Left renal cortex interstitium (tissue), 4 donors: ENCODE data around the gene LRRC38. TPM values are rescaled to one million over a fixed set of nuclear protein-coding genes. Genes with fewer than 3 reads are reported as not detected.

ENCODE experiments used
- DNase-seq, 4 donors: peaks; one replicate each; pipeline ENCODE4 v3.0.0-alpha.2; 2013; ENCODE audit warnings: low read depth in 4 of 4, low spot score in 2 of 4, missing footprints in 1 of 4
- polyA plus RNA-seq, 4 donors: library from polyadenylated mRNA; unstranded; fragments of 120-200 nt; gene quantifications; one replicate each; pipeline ENCODE4 v1.2.1, GENCODE V29; 2013; ENCODE audit not compliant: insufficient read length in 4 of 4

Gene LRRC38
- polyA plus RNA-seq, 4 donors, result 0.25 TPM; not detected in 3

DNA sequence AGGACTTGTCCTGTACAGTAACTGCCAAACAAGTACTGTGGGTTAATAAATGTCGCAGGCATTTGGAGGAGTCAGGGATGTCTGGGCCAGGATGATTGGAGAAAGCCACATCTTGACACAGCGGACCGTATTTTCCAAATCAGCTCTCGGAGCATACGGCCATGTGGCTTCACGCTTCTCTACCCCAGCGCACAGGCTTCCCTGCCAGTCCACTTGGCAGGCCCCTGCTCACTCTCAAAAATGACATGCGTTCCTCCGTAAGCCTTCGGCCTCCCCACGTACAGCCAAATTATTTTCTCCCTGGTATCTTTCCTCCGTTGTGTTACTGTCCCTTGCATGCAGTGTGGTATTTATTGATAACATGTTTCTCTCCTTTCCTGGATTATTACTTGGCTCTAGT, 7.2 kb upstream of the LRRC38 start:
- no peak for DNase-seq

DNA sequence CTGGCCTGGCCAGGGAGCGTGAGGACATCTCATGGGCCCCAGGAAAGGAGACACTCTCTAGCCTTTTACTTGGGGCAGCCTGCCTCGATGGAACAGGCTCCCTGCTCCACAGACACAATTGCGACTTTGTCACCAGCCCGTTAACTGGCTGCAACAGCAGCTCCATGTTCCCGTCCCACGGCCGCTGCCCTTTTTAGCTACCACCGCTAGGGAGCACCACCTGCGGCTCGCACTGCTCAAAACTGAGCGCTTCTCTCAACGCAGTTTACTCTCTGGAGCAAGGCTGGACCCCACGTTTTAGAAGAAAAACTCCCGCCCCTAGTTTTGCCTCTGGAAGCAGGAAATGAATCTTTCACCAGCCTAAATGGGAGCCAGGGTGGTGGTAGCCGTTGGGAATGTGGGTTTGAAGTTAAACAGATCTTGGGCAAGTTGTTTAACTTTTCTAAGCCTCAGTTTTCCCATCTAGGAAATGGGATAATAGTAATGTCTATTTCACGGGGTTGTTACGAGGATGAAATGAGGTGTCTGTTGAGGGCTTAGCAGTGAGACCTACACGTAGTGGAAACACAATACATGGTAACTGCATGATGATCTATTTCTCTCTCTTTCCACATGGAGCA, 3.5 kb upstream of the LRRC38 start:
- DNase-seq, result no peak

DNA sequence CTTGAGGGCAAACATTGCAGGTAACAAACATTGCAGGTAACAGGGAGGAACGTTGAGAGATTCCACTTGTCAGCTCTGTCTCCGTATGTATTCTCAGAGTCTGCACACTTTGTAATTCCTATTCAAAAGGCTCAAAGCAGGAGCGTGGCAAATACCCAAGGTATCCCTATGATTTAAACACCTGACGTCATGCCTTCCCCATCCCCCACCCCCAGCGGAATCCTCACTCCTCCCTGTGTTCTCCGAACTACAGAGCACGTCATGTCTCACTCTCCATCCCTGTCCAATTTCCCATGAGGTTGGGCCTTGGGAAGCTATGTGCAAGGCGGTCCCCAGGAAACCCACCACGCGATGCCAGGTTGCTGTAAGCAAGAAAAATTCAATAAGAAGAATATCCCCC, 2.8 kb upstream of the LRRC38 start:
- no peak for DNase-seq

DNA sequence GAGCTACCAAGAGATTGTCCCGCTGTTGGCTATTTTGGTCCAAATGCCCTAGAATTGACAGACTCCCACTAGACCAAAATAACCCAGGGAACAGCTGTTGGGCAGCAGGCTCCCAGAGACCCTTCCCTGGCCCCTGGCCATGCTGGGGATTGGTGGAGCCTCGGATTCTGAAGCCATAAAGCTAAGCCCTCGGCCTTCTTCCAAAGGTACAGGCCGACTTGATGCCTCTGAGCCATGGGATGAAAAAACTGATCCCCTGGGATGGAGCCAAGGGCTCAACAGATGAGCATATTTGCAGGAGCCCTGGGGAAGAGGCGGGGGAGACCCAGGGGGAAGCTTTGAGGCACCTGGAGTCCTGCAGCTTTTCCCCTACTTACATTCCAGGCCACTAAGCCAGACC, 1.0 kb upstream of the LRRC38 start:
- DNase-seq, result no peak

DNA sequence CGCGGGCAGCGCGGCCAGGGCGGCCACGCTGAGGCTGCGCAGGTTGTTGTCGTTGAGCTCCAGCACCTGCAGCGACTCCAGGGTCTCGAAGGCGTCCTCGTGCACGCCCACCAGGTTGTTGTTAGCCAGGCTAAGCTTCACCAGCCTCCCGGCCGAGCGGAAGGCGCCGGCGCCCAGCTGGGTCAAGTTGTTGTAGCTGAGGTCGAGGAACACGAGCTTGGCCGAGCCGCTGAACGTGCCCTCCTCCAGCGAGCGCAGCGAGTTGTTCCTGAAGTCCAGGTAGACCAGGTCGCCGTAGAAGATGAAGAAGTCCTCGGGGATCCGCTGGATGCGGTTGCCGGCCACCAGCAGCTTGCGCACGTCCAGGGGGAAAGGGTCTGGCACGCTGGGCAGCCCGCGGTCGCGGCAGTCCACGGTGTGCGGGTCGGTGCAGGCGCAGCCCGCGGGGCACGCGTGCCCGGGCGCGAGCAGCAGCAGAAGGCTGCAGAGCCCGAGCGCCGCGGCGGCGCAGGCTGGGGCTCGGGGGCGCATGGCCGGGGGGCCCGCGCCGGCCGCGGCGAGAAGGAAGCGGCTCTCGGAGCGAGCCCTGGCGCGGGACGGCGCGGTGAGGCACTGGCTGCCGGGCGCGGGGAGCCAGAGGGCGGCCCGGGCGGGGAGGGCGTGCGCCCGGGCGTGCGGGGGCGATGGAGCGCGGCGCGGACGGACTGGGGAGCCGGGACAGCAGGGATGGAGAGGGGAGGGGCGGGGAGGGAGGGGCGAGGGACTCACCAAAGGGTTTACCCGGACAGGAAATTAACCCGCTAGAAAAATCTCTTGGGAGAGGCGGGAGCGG, 524 bp downstream of the LRRC38 start:
- DNase-seq, result peak in 1 of 4 donors; percentile 17

DNA sequence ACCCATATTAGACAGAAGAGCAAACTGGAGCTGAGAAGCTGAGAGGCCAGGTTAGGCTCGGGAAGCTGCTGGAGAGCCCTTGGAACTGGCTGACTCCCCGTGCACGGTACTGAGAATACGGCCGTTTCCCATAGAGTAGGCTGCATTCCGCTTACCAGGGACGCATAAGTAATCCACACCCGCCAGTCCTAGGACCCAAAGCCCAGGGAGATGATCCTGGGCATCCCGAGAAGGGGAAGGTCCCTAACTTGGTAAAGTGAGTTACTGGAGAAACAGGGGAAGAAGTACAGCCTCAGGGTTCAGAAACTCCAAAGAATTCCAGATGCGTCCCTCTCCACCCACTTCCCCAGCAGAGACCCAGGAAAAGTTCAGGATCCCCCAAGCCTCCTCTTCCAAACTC, 1.3 kb downstream of the LRRC38 start:
- DNase-seq, result no peak

DNA sequence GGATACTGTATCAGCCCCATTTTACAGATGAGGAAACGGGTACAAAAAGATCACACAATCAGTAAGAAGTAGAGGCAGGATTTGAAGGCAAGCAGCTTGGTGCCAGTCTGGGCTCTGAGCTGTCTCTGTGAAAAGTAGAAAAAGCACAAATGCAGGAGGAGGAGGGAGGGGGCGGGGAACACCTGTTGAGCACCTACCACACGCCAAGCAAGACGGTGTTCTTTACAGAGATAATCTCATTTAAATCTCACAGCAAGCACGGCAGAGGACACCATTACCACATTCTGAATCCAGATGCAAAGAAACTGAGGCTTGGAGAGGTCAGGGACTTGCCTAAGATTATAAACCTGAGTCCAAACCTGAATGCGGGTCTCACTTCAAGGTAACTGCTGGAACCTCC, 3.3 kb downstream of the LRRC38 start:
- DNase-seq, result no peak

DNA sequence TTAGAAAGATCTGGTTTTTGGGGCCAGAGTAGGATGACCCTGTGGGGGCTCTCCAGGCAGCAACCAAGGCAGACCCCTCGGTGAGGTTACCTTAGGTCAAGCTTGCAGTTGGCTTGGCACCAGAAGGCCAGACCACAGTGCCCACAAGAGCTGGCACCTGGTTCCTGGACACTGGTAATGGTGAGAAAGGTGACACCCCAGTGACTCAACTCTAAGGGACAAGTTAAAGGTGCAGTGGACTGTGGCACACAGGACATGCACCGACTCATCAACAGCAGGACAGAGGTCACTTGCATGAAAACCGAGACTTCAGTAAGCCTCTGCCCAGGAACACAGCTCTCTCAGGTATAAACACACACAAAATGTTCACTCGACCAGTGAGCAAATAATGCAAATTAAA, 6.7 kb downstream of the LRRC38 start:
- no peak for DNase-seq

DNA sequence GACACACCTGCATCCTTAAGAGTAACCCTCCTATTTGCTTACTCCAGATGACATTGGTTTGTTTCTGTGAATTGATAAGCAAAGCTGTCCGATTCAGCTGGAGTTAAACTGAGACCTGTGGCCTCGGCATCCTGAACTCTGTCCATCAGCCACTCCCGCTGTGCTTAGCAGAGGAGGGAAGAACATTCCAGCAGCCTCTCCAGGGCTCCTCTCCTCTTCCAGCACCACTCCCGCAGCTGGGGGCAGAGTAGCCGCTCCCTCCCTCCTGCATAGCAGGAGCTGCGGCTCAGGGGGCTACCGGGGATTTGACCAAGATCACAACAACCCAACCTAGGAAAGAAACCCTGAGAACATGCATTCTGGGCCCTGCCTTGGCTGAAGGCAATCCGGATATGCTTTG, 8.8 kb downstream of the LRRC38 start:
- DNase-seq, result no peak

DNA sequence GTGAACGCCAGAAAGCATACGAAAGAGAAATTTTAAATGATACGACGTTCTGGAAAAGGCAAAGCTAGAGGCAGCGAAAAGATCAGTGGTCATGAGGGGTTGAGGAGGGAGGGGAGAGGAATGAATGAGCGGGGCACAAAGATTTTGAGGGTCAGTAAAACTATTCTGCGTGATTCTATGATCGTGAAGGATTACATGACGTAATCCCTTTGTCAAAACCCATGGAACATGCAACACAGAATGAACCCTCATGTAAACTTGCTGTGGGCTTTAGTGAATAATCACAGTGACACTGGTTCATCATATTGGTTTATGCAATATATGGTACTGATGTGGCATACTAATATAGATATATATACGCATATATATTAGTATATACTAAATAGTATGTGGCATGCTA, 13.0 kb downstream of the LRRC38 start:
- no peak for DNase-seq

DNA sequence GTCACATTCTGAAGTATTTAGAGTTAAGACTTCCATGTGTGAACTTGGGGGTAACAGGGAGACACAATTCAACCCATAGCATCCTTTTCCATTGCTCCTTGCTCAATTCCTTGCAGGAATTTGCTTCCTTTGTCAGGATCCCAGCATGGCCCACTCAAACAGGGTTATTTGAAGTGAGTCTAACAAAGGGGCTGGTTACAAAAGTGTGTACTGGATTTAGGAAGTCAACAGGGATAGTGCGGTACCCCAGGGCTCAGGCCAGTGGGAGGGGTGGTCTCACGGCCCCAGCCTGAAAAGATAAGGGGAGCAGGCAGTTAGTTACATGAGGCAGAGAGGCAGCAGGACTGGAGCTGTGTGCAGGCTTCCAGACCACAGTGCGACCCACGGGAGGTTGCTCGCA, 14.4 kb downstream of the LRRC38 start:
- DNase-seq, result no peak

DNA sequence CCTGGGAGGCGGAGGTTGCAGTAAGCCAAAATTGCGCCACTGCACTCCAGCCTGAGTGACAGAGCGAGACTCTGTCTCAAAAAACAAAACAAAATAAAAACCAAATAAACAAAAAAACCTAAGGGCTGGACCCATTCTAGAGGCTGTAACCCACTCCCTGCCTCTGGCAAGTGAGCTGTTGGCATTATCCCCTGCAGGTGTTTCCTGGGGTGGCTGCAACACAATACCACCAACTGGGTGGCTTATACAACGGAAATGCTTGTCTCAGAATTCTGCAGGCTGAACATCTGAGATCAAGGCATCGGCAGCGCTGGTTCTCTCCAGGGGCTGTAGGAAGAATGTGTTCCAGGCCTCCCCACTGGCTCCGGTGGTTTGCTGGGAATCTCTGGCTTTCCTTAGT, 15.2 kb downstream of the LRRC38 start:
- DNase-seq, result no peak

DNA sequence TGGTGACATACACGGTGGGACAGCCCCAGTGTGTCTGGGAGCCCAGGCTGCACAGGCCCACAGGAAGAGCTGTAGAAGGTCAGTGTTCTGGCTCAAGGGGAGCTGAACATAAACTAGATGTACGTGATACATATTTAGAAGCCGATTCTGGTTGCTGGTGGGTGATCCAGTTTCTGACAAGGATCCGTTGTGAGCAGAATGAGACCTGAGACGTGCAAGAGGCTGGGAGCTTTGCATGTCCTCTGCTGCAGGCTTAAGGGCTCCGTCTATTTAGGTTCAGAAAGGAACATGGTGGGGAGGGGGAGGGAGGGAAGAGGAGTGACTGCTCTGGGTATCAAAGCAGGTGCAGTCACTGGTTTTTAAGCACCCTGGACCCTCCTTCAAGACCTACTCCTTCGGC, 18.6 kb downstream of the LRRC38 start:
- DNase-seq, result no peak

DNA sequence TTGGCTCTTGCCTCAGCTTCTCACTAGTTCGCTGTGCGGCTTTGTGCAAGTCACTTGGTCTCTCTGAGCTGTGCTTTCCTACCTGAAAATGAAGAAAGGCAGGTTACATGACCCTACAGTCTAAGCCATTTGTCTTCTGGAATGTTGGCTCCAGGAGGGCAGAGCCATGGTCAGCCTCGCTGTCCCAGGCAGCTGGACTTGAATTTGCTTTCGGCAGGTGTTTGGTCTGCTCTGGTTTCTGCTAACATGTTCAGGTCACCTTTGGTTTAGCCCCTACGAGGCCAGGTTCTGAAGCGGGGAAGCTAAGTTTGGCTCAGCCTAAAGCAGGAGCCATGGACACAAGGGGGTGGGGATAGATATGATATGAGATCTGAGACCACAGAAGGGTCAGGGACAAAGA, 19.1 kb downstream of the LRRC38 start:
- DNase-seq, result no peak

DNA sequence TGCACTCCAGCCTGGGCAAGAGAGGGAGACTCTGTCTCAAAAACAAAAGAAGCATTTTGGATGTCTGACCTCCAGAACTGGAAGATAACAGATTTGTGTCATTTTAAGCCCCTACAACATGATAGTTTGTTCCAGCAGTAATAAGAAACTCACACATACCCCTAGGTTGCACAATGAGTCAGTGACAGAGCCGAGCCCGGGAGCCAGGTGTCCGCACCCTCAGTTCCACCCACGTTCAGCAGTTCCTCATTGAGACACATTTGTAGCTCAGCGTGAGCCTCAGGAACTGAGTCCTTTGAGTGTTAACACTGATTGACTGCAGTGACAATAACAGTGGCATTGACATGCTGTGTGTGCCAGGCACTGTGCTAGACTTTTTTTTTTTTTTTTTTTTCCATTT, 19.8 kb downstream of the LRRC38 start:
- DNase-seq, result no peak

DNA sequence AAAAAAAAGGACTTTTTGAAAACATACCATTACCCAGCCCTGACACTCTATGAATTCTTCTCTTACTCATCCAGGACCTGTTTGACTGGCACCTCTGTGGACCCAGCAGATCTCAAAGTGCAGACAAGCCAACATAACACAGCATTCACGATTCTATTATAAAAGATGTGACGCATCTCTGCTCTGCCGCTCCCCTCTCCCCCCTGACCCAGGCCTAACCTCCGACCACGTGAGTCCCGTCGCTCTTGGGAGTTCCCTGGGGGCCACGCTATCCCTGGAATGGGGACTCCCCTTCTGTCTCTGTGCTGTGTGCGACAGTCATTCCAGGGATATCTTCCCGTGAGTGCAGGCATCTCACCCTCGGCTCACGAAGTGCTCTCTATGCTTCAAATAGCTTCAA, 21.1 kb downstream of the LRRC38 start:
- DNase-seq, result no peak

DNA sequence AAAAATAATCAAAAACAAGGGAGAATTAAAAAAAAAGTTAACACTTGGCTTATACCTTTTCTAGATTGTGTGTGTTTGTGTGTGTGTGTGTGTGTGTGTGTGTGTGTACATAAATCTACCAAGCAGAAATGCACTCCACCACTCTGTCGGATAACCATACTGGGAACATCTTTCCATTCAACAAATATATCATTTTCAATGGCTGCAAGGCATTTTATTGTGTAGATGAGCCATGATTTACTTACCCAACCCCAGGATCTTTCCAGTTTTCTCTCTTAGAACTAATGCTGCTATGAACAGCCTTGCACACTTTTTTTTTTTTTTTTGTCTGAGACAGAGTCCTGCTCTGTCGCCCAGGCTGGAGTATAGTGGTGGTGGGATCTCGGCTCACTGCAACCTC, 25.8 kb downstream of the LRRC38 start:
- no peak for DNase-seq

DNA sequence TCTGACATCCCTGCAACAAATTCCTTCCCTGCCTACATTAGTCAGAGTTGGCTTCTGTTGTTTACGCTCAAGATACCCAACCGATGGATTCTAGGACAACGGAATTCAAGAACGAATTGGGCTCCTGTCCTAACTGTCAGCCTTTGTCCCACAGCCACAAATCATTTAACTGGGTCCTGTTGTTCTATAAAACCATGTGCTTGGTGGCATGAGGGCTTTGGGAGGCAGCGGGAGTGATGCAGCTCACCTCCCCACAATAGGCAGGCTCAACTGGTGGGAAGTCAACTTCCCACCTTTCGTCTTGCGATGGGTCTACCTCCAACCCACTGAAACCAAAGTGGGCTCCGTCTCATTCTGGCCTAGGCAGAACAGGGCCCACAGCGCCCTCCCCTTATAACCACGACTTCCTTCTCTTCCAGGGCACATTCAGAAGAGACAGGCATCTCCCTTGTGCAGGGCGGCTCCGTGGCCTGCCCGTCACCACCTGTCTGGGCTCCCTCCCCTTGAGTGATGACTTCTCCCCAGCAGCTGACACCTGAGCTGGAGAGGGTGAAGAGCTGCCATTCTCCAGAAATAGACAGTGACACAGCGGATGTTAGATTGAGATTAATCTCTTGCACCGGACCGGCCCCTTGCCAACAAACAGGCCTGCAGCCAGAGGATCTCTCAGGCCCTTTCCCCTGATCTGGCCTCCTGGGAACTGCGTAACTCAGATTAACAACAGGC, 26.5 kb downstream of the LRRC38 start:
- no peak for DNase-seq

DNA sequence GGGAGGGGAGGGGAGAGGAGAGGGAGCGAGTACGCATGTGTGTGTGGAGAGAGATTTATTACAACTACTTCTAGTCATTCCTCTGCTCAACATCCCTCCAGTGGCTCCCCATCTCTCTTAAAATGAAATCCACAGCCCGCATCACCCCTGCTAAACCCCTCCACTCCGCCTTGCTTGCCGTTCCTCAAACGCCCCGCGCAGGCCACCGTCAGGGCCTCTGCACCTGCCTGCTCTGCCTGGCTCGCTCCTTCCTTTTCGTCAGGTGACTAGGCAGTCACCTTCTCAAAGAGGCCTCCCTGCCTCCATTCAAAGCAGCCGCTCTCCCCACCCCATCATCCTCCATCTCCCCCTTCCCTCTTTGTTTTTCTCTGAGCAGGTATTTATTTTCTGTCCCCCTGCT, 29.9 kb downstream of the LRRC38 start:
- DNase-seq, result no peak

DNA sequence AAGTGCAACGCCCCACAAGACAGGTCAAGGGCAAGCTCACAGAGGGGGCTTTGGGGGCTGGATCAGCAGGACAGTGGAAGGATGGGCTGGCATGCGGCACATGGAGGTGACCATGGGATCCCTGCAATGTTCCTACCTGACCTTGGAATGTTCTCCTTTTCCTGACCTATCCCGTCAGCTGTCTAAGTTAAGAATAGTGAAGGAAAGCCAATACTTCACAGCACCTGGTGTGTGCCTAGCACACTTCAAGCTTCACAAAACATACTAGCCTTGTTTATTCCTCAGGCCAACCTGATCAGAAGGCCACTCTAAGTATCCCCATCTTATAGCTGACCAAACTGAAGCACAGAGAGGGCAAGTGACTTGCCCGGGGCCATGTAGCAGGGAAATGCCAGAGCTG, 31.2 kb downstream of the LRRC38 start:
- DNase-seq, result no peak

DNA sequence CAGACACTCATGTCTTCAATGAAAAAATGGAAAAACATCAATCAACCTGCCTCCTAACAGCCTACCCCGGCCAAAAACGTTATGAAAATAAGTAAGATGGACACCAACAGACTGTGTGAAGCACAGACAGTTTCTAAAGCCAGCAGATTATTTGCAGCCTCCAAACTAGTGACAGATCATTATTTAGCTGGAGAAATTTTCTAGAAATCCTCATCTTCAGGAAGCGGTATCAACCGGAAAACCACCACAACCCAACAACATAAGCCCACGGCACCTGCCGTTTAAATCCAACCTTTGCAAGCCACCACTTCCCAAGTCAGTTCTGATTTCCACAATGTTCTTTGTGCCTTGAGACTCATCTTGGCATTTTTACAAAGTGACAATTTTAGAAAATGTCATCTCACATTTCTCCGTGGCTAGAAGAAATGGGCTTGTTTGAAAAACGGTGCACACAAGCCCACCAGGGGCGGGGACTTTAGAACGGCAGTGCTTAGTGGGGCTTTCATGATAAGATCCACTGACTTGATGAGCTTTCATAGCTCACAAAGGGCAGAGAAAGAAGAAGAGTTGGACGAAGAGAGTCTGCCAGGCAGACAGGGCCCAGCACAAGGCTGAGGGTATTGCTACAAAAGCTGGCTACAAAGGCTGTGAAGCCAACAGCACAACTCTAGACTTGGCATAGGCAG, 34.5 kb downstream of the LRRC38 start:
- DNase-seq, result no peak
